Right hindlimb (tissue), 1 donor: ENCODE data around the gene REPS2.

ENCODE experiments used
- DNase-seq: peaks from one replicate; pipeline ENCODE4 v3.0.0-alpha.2; 2018

REPS2 gene

GRCh38 chrX:17098516-17099247 lies 152.2 kb downstream of the REPS2 start:
- no peak for DNase-seq

- no peak for DNase-seq
These were observed 158.0 kb downstream of the REPS2 start for GRCh38 chrX:17104433-17104832.

- DNase-seq, result no peak
These were observed 174.4 kb downstream of the REPS2 start for GRCh38 chrX:17120816-17121215.

GRCh38 chrX:17154001-17154400 lies 207.5 kb downstream of the REPS2 start:
- DNase-seq, result no peak

- DNase-seq, result no peak
These were observed 214.5 kb downstream of the REPS2 start for GRCh38 chrX:17160975-17161374.

DNA sequence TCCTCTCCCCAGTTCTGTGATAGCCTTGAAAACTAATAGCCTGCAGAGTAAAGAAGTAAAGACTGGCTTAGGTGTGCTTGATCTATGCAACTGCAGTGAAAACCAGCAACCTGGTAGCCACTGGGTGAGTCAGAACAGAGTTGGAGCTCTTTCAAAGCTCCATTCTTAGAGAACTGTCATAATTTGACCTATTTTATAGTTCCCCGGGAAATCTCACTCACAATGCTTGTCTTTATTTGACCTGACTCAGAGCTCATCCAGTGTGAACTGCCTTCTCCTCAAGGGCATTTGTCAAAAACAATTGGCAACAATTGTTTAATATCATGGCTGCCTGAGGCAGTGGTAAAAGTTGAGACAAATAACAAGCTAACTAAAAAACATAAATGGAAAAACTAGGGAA lies 215.5 kb downstream of the REPS2 start:
- no peak for DNase-seq

DNA sequence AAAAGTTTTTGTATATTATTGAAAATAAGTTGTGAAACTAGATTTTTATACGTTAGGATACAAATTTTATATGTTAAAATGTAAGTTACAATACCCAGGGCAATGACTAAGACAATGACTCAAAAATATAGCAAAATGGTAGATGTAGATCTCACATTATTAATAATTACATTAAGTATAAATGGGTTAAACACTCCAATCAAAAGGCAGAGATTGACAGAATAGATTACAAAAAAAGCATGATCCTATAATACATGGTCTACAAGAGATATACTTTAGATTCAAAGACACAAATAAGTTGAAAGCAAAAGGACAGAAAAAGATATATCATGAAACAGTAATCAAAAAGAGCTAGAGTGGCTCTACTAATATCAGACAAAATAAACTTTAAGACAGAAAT lies 217.6 kb downstream of the REPS2 start:
- DNase-seq, result no peak

DNA sequence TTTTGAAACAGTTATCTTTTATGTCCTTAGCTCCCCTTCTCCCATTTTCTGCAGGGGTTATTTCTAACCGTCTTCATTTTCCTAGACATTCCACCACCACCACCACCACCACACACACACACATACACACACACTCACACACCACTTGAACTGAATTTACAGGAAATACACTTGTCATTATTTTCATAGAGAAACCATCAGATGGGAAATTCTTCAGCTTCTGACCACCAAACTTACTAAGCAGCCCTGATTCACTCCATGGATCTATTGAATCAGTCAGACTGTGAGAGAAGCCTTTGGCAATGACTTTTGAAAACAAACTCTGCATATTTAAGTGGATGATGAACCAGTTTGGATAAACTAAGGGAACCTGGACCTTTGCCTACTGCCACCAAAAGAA lies 218.5 kb downstream of the REPS2 start:
- no peak for DNase-seq

- DNase-seq, result no peak
These were observed 221.5 kb downstream of the REPS2 start for GRCh38 chrX:17167915-17168314.

DNA sequence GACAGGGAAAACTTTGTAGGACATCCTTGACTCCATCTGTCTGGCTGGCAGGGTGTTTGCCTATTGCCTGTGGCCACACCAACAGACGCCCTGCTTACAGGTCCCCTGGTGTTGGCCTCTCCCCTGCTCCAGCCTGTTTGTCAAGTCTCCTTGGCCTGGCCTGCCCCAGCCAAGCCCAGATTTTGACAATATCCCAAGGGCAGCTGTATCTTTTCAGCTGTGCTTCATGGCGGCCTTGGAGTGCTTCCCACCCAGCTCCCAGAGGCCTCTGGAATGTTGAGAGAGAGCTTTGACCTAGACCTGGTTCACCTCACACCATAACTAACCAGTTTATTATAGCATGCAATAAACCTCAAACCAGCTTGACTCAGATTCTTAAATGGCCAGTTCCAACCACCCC lies 224.5 kb downstream of the REPS2 start:
- no peak for DNase-seq

- peak; percentile 36 for DNase-seq
These were observed 228.2 kb downstream of the REPS2 start for GRCh38 chrX:17174671-17175070.

DNA sequence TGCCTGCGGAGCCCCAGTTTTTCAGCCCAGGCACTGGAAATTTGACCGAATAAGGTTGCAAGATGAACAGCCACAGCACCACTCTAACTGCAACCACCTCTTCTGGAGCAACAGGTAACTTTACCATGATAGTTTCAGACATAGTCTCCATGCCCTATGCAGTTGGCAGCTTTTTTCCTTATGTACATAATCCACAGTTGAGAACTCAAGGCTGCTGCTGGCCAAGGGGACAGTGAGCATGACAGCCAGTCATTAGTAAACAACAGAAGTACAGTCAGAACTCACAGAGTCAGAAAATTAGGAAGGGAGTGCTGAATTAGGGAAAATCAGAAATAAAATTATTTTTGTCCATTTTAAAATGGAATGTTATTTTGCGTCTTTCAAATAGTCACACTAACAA lies 235.9 kb downstream of the REPS2 start:
- DNase-seq, result no peak

DNA sequence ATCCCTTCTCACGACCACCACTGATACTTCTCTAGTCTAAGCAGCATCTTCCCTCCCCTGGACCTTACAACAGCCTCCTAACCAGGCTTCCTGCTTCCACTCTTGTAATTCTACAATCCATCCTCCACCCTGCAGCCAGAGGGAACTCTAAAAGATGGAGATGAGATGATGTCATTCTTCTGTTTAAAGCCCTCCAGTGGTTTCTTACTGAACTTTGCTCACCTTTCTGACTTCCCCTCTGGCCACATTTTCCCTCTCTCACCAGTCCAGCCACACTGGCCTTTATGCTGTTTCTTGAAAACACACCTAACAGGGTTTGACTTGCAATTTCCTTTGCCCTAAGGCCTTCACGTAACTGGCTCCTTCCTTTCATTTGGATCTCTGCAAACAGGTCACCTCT lies 237.1 kb downstream of the REPS2 start:
- no peak for DNase-seq

DNA sequence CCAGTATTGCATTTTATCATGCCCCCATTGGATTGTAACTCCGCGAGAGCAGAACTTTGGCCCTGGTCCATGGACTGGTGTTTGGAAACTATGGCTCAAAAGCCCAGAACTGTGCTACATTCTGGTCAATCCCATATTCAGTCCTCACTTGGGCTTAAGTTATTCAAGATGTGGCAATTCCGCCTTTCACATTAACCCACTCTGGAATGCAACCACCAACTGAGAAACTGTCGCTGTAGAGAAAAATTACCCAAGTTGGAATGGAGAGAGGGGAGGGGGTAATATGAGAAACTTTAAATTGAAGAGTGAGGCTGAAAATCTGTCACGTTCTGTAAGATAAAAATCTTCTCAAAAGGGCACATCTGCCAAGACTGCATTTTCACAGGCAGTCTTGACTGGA lies 239.0 kb downstream of the REPS2 start:
- no peak for DNase-seq

DNA sequence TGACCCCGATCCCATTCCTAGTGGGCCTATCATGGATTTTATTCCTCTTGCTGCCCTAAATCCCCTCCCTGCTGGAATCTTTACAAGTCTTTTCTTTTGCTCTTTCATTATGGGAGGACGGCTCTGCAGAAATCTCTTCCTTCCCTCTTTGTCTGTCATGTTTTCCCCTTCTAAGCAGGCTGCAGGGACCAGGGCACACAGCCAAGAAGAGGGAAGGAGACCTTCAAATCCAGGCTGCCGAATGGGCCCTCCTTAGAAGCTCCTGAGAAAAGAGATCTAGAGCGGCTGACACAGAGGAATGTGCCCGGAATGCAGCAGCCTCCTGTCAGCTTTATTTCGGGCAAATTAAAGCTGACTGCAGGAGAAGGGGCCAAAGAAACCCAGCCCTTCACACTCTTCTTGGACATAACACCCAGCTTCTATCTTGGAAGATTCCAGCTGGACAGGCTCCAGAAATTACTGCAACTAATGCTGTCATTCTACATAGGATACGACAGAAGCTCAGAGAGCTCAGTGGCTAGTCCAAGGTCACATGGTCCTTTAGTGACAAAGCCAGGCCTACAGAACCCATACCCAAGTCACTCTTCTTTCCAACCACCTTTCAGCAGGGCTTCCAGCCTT lies 240.8 kb downstream of the REPS2 start:
- peak; percentile 18 for DNase-seq

DNA sequence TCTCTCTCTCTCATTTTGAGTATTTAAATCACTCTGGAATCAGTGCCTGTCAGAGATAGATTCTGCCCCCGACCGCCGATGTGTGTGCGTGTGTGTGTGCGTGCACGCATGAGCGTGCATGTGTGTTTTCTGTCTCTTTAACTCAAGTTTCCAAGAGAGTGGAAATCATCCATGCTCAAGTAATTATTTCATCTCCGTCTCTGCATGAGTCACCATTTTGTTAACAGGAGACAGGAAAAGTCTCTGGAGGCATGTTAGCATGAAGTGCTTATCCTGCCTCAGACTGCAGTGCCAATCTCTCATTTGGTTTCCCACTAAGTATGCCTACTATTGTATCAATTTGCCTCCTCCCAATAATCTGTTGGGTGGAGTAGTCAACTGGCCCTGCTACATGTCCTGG lies 245.6 kb downstream of the REPS2 start:
- no peak for DNase-seq
